ENCODE data around the gene RBP5.

RBP5 gene

GRCh38 chr12:7145671-7146070, 17.0 kb upstream of the RBP5 start:
- DNase-seq (ENCODE audit: low read depth in 2 of 2): no peak

DNA sequence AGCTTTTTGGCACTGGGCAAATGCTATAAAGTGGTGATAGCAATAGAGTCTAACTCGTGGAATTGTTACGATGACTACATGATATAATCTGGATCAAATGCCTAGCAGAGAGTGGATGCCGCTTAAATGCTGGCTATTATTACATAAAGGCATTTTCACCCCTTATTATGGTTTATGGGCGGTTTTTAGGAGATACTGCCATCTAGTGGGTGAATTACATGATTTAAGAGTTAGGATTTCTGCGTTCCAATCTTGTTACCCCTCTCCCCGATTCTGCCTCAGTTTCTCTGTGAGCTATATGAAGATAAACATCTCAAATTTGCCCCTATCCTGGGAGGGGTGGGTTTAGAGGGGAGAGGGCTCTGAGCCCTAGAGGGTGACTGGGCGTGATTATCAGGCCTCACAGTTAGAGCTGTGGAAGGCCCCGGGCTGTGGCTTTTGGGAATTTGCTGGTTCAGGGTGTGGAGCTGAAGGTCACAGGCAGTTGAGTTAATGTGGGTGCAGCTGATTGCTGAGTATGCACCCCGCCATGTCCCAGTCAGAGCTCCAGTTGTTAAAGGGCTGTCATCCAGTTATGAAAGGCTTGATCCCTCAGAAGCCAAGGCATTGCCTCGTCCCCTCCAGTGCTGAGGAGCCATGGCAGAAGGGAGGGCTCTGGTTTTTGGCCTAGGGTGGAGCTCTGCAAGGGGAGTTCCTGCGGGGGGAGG, 15.9 kb upstream of the RBP5 start:
- no peak for DNase-seq (ENCODE audit: low read depth in 2 of 2)

GRCh38 chr12:7143564-7143963, 14.9 kb upstream of the RBP5 start:
- DNase-seq (ENCODE audit: low read depth in 2 of 2): no peak

- DNase-seq (ENCODE audit: low read depth in 2 of 2): no peak
These were observed 14.2 kb upstream of the RBP5 start for GRCh38 chr12:7142809-7143465.

DNA sequence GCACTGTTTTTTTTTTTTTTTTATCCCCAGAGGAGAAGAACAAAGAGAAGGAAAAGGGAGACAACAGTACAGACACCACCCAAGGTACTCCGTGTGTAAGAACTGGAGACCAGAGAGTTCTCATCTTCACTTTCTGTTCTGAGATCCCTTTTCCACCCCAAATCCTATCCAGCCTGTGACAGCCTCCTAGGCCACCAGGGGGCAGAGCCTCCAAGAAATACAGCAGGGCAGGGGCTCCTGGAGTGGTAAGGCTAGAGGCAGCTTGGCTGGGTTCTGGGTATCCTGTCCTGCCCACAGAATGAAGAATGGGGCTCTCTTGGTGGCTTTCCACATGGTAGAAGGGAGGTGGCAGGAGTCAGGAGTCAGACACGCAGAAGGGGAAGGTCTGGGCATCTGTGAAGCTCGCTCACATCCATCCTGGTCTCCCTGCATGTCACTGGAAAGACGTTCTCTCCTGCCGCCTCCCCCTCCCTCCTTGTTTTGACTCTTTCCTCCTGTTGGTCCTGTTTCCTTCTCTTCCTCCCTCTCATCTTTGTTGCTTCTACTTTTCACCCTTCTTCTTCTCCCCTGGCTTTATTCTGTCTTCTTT, 13.5 kb upstream of the RBP5 start:
- peak in 1 of 2 donors; percentile 28 for DNase-seq (ENCODE audit: low read depth in 2 of 2)

DNA sequence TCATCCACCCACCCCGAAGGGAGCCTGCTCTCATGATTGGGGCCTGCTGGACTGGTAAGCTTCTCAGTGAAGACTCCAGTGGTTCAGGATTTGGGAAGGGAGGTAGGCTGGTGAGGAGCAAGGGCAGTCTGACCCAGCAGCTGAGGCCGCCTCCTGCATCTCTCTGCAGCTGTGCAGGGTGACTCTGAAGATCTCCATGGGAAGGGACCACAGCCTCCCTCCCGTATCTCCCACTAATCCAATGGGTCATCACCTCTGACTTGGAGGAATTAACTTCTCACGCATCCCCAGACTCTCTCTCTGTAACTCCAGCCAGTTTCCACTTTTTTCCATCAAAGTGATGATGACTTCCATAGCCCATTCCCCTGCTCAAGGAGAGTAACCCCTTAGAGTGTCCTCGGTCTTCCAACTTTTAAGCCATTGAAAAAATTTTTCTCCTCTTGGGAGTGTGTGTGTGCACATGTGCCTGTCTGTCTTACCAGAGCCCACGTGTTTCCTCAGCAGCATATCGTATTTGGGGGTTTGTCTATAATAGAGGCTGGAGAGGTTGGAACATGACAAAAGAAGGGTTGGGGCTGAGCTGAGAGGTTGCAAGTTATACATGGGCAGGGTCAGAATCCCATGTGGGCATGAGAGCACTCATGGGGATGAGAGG, 12.8 kb upstream of the RBP5 start:
- DNase-seq (ENCODE audit: low read depth in 2 of 2): no peak

GRCh38 chr12:7139200-7139599, 10.5 kb upstream of the RBP5 start:
- no peak for DNase-seq (ENCODE audit: low read depth in 2 of 2)

DNA sequence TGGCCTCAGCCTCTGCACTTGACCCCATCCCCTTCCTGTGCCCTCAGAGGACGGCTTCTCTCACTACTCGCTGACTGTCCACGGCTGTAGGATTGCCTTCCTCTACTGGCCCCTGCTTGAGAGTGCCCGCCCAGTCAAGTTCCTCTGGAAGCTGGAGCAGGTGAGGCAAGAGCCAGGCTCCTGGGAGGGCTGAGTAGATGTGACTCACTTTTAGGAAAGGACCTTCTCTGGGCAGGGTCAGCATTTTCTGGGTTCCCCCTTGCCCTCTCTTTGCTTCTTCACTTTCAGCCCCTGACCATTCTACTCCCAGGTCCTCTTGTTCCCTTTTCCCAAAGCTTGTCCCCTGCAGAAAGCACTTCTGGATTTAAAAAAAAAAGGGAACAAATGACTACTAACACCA, 9.2 kb upstream of the RBP5 start:
- DNase-seq (ENCODE audit: low read depth in 2 of 2): no peak

GRCh38 chr12:7136676-7137075, 8.0 kb upstream of the RBP5 start:
- no peak for DNase-seq (ENCODE audit: low read depth in 2 of 2)

DNA sequence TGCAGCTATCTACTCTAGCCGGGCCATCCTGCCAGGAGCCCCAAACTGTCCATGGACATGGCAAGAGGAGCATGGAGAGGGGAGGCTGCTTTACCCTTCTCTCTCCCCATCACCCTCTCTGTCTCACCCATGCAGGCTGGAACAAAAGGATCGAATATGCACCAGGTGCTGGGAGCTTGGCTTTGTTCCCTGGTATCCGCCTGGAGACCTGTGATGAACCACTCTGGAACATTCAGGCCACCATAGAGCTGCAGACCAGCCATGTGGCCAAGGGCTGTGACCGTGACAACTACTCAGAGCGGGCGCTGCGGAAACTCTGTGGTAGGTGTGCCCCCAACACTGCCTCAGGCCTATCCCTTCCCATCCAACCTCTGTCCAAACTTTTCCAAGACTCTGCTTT, 7.4 kb upstream of the RBP5 start:
- no peak for DNase-seq (ENCODE audit: low read depth in 2 of 2)

DNA sequence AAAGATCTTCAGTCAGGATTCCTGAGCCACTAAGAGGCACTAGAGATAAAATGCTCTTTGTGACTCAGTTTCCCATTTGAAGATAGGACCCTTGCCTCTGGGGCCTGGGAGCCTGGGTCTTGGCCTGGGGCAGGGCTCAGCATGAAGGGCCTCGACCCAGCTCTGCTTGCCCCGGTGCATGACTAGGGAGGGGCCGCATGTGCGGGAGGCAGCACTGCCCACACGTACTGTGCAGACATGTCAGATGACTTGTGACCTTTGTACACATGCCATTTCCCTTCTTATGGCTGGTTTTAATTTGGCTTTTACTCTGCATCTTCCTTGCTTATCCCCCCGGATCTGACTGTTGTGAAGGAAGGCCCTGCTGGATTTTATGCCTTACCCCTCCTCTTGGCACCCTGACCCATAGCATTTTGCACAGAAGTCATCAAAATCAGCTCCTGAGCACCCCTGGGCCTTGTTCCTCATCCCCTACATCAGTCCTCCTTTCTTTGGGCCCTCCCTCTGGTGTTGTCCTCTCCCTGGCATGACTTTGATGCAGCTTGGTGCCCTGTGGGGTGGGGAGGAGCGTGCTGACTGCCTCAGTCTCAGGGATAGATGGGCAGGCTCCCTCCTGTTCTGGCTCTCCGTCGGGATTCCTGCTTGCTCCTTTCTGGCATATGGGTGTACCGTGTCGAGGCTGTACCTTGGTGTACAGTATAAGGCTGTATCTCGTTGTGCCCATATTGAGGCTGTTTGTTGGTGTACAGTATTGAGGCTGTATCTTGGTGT, 5.9 kb upstream of the RBP5 start:
- no peak for DNase-seq (ENCODE audit: low read depth in 2 of 2)

GRCh38 chr12:7131502-7131866, 2.8 kb upstream of the RBP5 start:
- DNase-seq (ENCODE audit: low read depth in 2 of 2): no peak

- no peak for DNase-seq (ENCODE audit: low read depth in 2 of 2)
These were observed 2.2 kb upstream of the RBP5 start for GRCh38 chr12:7130701-7131501.

DNA sequence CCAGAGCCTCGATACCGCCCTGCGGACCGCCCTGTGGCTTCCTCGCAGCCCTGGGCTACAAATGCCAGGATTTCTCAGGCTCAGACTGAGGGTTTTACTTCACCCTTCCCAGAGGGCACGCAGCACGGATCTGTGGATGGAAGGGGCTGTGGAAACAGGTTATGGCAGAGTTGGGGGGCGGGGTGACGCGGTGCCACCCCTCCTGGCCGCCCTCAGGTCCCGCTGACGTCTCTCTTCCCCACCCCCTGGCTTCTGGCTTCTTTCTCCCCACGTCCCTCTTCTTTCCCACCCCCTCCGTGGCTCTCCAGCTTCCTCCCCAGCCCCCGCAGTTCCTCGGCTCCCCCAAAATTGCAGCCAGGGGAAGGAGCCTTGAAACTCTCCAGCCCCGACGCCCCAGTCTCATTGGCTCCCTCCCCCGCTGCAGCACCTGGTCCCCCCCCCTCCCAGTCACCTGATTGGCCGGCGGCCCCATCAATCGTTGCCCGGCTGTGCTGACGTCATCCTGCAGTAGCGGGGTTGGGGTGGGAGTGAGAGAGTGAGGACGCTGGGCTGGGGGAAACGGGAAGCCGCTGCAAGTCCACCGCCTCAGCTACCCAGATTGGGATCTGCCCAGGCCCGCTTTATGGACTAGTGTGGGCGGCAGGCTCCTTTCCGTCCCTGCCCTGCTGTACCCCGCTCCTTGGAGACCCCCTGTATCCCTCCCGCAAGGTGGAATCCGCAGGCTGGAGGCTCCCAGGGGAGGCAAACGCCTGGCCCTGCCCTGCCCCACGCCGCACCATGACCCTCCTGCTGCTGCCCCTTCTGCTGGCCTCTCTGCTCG, 1.4 kb upstream of the RBP5 start, which contains the start of gene CLSTN3:
Gene CLSTN3 (plus strand): TSS at position 500 of the 820 bp plus-strand sequence. CDS start 278 bp downstream, at position 778.
- peak; percentile 72 to 78 for DNase-seq (ENCODE audit: low read depth in 2 of 2)

DNA sequence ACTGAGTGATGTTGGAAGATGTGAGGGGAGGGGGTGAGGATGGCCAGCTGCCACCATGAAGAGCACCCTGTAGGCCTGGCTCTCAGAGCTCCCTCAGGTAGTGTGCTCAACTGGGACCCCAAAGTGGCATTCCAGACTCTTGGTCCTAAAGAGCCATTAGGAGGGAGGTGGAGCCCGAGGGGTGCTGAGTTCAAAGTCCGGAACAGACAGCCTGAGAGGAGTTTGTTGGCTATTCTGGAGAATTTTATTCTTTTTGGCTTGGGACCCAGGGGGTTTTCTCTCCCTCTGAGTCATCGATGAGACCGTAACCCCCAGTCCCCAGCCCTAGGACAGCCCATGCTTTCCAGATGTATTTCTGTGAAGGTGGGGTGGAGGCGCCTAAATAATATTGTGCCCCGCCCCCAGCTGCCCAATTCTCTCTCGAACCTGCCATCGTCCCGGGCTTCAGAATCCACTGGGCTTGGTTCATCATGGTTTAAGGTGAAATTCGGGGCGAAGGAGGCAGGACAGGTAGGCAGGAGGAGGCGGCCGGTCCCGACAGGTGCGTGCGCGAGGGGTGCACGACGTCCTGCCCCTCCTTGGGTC, 690 bp upstream of the RBP5 start:
- DNase-seq (ENCODE audit: low read depth in 2 of 2): no peak

GRCh38 chr12:7127916-7128626, 618 bp downstream of the RBP5 start:
- DNase-seq (ENCODE audit: low read depth in 2 of 2): no peak

GRCh38 chr12:7125632-7126227, 3.0 kb downstream of the RBP5 start:
- DNase-seq (ENCODE audit: low read depth in 2 of 2): no peak

GRCh38 chr12:7123806-7124522, 4.7 kb downstream of the RBP5 start:
- no peak for DNase-seq (ENCODE audit: low read depth in 2 of 2)

Measured in stimulated activated CD8-positive, alpha-beta memory T cell treated with anti-CD3 and anti-CD28 coated beads, Interleukin-7, amount 100 ng/mL, for 1 hour (primary cell).